GM21529 (cell line): ENCODE data around the gene CEBPZOS.

Experiments
- ATAC-seq: cut with Tn5 transposase; IDR thresholded peaks from one replicate; pipeline ENCODE4 v1.9.1; 2021; ENCODE audit not compliant: unreplicated experiment

Gene CEBPZOS

GRCh38 chr2:37231241-37232130 lies 35.2 kb downstream of the CEBPZOS start, which contains the start of the genes CEBPZ and NDUFAF7:
Gene CEBPZ (minus strand): TSS chr2:37231596. CDS start chr2:37231567, 29 bp downstream.
Gene NDUFAF7 (plus strand): TSS chr2:37231658. CDS start chr2:37231706, 48 bp downstream.
- peak; percentile 96 for ATAC-seq

- peak; percentile 5 for ATAC-seq
These were observed 36.0 kb downstream of the CEBPZOS start for GRCh38 chr2:37232131-37232933.

DNA sequence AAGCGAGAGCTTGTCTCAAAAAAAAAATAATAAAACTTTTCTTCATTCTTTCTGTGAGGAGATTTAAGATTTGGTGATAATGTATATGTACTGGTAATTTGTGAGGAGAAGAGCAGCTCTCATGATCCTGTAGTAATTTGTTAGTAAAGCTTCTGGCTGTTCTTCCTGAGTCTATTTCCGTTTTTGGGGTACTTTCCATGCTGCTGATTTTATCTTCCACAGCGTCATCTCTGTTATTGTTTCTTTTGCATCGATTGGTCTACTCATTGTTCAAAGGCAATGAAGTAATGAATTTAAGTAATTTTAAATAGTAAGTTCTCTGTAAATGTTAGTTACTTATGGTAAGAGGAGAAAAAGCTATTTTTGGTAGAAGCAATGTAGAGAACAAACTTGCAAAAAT lies 47.1 kb downstream of the CEBPZOS start:
- ATAC-seq = no peak

DNA sequence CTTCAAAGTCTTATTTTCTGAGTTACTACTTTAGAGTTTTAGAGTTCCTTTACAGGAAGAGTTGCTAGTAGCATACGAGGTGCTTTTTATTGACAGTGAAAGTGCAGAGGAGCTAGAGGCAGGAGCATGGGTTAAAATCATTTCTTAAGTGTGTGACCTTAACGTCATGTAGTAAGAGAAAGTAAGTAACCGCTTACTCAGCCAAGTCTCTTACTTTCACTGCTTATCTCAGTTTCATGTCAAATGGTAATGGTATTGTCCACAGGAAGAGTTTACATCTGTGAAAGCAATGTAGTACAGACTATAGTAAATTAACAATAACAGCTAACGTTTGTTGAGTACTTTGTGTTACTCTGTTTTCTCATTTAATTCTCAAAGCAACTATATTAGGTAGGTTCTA lies 47.7 kb downstream of the CEBPZOS start:
- ATAC-seq = peak; percentile 88

GRCh38 chr2:37244755-37245154 lies 48.5 kb downstream of the CEBPZOS start:
- no peak for ATAC-seq

- ATAC-seq = no peak
These were observed 49.9 kb downstream of the CEBPZOS start for GRCh38 chr2:37246205-37246604.

- no peak for ATAC-seq
These were observed 54.8 kb downstream of the CEBPZOS start for GRCh38 chr2:37250869-37251740.
